IPS-11a (cell line): ENCODE results near the gene COL5A1.

Experiments used
- H3K4me3 ChIP-seq: one replicate; pipeline ENCODE4 v1.5.1; 2013; ENCODE audit warnings: low read depth, low read length, control low read depth

The COL5A1 gene

GRCh38 chr9:134809826-134810225 lies 168.2 kb downstream of the COL5A1 start:
- no peak overlapping the region for H3K4me3 ChIP-seq

- H3K4me3 ChIP-seq, result no peak overlapping the region
Measured at GRCh38 chr9:134811079-134811672, 169.6 kb downstream of the COL5A1 start.

GRCh38 chr9:134811673-134812342 lies 170.2 kb downstream of the COL5A1 start:
- no peak overlapping the region for H3K4me3 ChIP-seq

- H3K4me3 ChIP-seq, result no peak overlapping the region
Measured at GRCh38 chr9:134812343-134812673, 170.7 kb downstream of the COL5A1 start.

- H3K4me3 ChIP-seq, result no peak overlapping the region
Measured at GRCh38 chr9:134813841-134814240, 172.2 kb downstream of the COL5A1 start.

GRCh38 chr9:134814598-134815215 lies 173.1 kb downstream of the COL5A1 start:
- H3K4me3 ChIP-seq, result no peak overlapping the region

GRCh38 chr9:134815435-134816214 lies 174.0 kb downstream of the COL5A1 start:
- no peak overlapping the region for H3K4me3 ChIP-seq

- H3K4me3 ChIP-seq, result no peak overlapping the region
Measured at GRCh38 chr9:134816264-134816663, 174.7 kb downstream of the COL5A1 start.

GRCh38 chr9:134818000-134818568 lies 176.5 kb downstream of the COL5A1 start:
- H3K4me3 ChIP-seq, result no peak overlapping the region

- H3K4me3 ChIP-seq, result no peak overlapping the region
Measured at GRCh38 chr9:134818591-134818990, 177.0 kb downstream of the COL5A1 start.

- H3K4me3 ChIP-seq, result no peak overlapping the region
Measured at GRCh38 chr9:134820901-134821300, 179.3 kb downstream of the COL5A1 start.

- H3K4me3 ChIP-seq, result no peak overlapping the region
Measured at GRCh38 chr9:134822541-134822940, 180.9 kb downstream of the COL5A1 start.

- H3K4me3 ChIP-seq, result no peak overlapping the region
Measured at GRCh38 chr9:134823623-134824022, 182.0 kb downstream of the COL5A1 start.

- H3K4me3 ChIP-seq, result no peak overlapping the region
Measured at GRCh38 chr9:134824583-134824982, 183.0 kb downstream of the COL5A1 start.

- H3K4me3 ChIP-seq, result no peak overlapping the region
Measured at GRCh38 chr9:134825025-134825424, 183.4 kb downstream of the COL5A1 start.

- no peak overlapping the region for H3K4me3 ChIP-seq
Measured at GRCh38 chr9:134826336-134827285, 185.0 kb downstream of the COL5A1 start.

- H3K4me3 ChIP-seq, result no peak overlapping the region
Measured at GRCh38 chr9:134827559-134827958, 186.0 kb downstream of the COL5A1 start.

- H3K4me3 ChIP-seq, result no peak overlapping the region
Measured at GRCh38 chr9:134827993-134828392, 186.4 kb downstream of the COL5A1 start.

GRCh38 chr9:134828892-134829291 lies 187.3 kb downstream of the COL5A1 start:
- H3K4me3 ChIP-seq, result no peak overlapping the region

GRCh38 chr9:134829356-134829937 lies 187.8 kb downstream of the COL5A1 start:
- H3K4me3 ChIP-seq, result no peak overlapping the region
